HG02943 (cell line): Measurements from ENCODE around the gene C18orf32.
"Not testable (repeated sequence)": the region's sequence is repeated elsewhere in the genome, so short reads cannot be mapped to it uniquely, and the experiment has no call there.

Source experiments
- ATAC-seq: cut with Tn5 transposase; IDR thresholded peaks from one replicate; pipeline ENCODE4 v1.9.1; 2021; ENCODE audit warnings: mild to moderate bottlenecking, low read depth, moderate library complexity; ENCODE audit not compliant: unreplicated experiment

The C18orf32 gene

GRCh38 chr18:49486953-49487710 is at the start of gene C18orf32:
Gene C18orf32 (minus strand): TSS chr18:49487234. CDS start chr18:49483748, 3,486 bp downstream.
- peak; percentile 94 for ATAC-seq

GRCh38 chr18:49534846-49535601 is 48.0 kb upstream of the C18orf32 start:
- ATAC-seq, result no peak

DNA sequence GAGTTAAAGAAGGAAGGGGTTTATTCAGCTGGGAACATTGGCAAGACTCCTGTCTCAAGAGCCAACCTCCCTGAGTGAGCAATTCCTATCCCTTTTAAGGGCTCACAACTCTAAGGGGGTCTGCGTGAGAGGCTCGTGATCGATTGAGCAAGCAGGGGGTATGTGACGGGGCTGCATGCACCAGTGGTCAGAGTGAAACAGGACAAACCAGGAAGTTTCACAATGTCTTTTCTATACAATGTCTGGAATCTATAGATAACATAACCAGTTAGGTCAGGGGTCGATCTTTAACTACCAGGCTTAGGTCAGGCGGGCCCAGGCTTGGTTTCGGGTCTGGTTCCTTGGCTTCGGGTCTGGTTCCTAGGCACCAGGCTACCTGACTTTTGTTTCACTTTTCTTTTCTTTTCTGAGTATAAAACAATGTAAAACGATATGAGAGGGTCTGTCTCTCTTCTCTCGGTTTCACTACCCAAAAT is 44.7 kb upstream of the C18orf32 start:
- no peak for ATAC-seq

DNA sequence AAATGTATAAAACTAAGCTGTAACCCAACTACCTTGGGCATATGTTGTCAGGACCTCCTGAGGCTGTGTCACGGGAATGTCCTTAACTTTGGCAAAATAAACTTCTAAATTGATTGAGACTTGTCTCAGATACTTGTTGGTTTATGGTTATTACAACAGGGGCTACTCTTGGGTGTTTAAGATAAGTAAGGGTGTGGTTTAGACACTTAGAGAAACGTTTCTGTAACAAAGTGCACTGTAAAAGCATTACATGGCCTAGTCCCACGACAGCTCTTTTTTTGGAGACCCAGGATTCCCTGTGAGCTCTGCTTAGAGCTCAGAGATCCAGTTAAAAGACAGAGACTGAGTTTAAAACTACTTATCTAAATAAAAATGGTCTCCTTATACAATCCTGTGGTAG is 42.6 kb upstream of the C18orf32 start:
- no peak for ATAC-seq

- ATAC-seq, result no peak
Observed at GRCh38 chr18:49527631-49528327, 40.7 kb upstream of the C18orf32 start.

DNA sequence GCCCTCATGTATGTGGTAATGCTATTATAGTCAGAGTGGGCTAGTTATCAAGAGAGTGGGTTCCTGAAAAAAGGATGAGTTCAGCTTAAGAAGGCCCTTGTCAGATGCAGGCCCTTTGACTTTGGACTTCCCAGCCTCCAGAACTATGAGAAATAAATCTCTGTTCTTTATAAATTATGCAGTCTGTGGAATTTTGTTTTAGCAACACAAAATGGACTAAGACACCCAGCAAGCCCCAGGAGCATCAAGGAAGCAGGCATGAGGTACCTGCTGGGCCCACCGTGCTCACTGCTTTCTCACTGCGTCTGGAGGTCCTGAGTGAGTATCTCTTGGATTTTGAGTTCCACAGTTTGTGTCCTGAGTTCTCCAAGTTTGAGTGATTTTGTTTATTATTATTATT is 38.9 kb upstream of the C18orf32 start:
- ATAC-seq, result no peak

GRCh38 chr18:49524951-49525350 is 37.9 kb upstream of the C18orf32 start:
- no peak for ATAC-seq

- no peak for ATAC-seq
Observed at GRCh38 chr18:49524349-49524748, 37.3 kb upstream of the C18orf32 start.

- ATAC-seq, result not testable (repeated sequence)
Observed at GRCh38 chr18:49523580-49524093, 36.6 kb upstream of the C18orf32 start.

- ATAC-seq, result no peak
Observed at GRCh38 chr18:49521216-49521835, 34.3 kb upstream of the C18orf32 start.

GRCh38 chr18:49520661-49521145 is 33.7 kb upstream of the C18orf32 start:
- no peak for ATAC-seq

DNA sequence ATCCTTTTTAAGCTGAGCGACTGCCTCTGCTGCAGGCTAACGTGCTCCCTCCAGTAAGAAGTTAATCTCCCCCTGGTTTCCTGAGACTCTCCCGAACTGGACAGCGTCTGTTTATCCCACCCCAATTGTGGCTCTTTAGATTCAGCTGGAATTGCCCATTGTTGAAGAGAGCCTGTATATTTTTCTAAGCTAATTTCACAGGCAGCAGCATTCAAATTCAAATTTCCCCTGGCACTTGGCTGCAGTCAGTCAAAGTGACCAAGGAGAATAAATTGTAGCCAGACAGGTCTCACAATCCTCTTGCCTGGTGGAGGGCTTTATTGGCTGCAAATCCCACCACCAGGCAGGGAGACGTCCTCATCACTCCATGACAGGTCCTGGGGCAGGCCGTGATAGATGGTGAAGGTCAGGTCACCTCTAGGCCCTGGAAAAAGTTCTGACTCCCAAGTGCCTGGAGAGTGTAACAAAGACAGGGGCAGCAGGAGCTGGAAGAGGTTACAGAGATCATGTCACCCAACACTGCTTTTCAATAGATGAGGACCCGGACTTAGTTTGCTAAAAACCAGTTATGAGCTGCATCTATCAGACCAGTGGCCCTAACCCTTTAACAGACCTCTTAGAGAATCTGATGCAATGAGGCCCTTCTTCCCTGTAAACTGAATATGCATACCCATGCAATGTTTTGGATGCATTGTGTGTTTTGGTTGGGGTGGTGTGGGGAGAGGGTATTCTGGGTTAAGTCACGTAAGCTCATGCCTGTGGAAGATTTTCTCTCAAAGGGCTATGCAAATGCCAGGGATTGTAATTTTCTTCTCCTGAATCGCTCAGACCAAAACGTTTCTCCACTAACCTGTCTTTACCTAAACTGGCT is 32.3 kb upstream of the C18orf32 start:
- ATAC-seq, result no peak

DNA sequence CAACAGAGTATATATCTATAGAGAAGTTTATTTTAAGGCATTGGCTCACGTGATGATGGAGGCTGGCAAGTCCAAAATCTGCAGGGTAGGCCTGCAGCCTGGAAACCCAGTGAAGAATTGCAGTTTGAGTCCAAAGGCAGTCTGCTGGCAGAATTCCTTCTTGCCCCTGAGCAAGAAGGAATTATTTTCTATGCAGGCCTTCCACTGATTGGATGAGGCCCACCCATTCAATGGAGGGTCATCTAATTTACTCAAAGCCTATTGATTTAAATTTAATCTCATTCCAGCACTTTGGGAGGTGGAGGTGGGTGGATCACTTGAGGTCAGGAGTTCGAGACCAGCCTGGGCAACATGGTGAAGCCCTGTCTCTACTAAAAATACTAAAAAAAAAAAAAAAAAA is 30.4 kb upstream of the C18orf32 start:
- ATAC-seq, result no peak

DNA sequence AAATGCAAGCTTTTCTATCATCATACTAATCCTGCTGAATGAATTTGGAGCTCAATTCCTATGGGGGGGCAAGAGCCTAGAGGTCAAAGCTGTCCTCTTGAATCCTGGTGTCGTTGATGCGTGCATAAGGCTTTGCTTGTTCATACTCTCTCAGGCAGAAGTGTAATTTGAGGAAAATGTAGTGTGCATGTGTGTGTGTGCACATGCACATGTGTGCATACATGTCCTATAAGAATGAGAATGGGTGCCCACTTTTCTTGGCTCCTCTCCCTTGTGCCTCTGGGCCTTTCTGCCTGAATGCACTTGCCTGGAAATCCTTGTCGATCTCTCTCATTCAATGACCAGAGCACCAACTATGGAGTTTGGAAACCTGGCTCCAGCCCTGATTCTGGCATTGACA is 28.5 kb upstream of the C18orf32 start:
- no peak for ATAC-seq

GRCh38 chr18:49515003-49515402 is 28.0 kb upstream of the C18orf32 start:
- ATAC-seq, result not testable (repeated sequence)

GRCh38 chr18:49514577-49514976 is 27.5 kb upstream of the C18orf32 start:
- ATAC-seq, result no peak

GRCh38 chr18:49512876-49513275 is 25.8 kb upstream of the C18orf32 start:
- ATAC-seq, result not testable (repeated sequence)

GRCh38 chr18:49510393-49511115 is 23.5 kb upstream of the C18orf32 start:
- no peak for ATAC-seq

DNA sequence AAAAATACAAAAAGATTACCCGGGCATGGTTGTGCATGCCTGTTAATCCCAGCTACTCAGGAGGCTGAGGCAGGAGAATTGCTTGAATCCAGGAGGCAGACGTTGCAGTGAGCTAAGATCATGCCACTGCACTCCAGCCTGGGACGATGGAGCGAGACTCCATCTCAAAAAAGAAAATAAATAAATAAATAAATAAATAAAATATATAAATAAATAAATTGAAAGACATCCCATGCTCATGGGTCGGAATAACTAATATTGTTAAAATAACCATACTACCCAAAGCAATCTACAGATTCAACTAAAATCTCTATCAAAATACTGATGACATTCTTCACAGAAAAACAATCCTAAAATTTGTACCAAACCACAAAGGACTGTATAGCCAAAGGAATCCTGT is 19.4 kb upstream of the C18orf32 start:
- not testable (repeated sequence) for ATAC-seq
